IMR-90 (cell line): Measurements from ENCODE around the gene IFNE.

ENCODE experiments used
- FOS ChIP-seq: fragments of 150-350 bp; IDR thresholded peaks from 2 replicates; pipeline ENCODE4 v1.6.1; 2016; ENCODE audit warnings: low read depth, low read length
- POLR2A ChIP-seq: IDR thresholded peaks from 2 replicates; pipeline ENCODE4 v1.6.1; 2012; ENCODE audit warnings: mild to moderate bottlenecking, low read depth, low read length
- RAD21 ChIP-seq: IDR thresholded peaks from 2 replicates; pipeline ENCODE4 v1.6.1; 2012; ENCODE audit warnings: low read length, improper control_type of control experiment
- TF ChIP-seq, protein P1 (sequence below): conservative IDR thresholded peaks from 2 replicates; pipeline ENCODE4 v1.5.1; 2012; ENCODE audit warnings: mild to moderate bottlenecking, low read depth, low read length, improper control_type of control experiment
- TF ChIP-seq, protein P2 (sequence below): fragments of 150-350 bp; IDR thresholded peaks from 2 replicates; pipeline ENCODE4 v1.6.1; 2017; ENCODE audit warnings: mild to moderate bottlenecking, antibody characterized with exemption, low read length, low read depth

DNA sequence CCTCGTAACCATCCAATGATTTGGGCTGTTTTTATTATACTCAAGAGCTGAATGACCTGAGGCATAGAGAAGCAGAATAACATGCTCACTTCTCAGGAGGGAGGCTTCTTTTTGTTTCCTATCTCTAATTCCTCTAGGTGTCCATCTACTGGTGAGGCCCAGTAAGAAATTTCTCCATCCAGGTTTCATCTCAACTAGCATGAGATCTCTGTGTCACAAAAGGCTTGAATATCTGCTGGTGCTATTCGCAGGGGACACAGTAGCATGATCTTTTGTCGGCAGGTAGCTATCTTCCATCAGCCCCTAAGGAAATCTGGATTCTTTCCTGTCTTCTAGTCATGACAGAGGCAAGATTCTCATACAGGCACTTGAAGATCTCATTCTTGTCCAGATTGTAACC, 8.9 kb downstream of the IFNE start:
- TF ChIP-seq, protein P1, sequence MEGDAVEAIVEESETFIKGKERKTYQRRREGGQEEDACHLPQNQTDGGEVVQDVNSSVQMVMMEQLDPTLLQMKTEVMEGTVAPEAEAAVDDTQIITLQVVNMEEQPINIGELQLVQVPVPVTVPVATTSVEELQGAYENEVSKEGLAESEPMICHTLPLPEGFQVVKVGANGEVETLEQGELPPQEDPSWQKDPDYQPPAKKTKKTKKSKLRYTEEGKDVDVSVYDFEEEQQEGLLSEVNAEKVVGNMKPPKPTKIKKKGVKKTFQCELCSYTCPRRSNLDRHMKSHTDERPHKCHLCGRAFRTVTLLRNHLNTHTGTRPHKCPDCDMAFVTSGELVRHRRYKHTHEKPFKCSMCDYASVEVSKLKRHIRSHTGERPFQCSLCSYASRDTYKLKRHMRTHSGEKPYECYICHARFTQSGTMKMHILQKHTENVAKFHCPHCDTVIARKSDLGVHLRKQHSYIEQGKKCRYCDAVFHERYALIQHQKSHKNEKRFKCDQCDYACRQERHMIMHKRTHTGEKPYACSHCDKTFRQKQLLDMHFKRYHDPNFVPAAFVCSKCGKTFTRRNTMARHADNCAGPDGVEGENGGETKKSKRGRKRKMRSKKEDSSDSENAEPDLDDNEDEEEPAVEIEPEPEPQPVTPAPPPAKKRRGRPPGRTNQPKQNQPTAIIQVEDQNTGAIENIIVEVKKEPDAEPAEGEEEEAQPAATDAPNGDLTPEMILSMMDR, result no peak
- TF ChIP-seq POLR2A (no peak), FOS (no peak), RAD21 (no peak)
- TF ChIP-seq, protein P2, sequence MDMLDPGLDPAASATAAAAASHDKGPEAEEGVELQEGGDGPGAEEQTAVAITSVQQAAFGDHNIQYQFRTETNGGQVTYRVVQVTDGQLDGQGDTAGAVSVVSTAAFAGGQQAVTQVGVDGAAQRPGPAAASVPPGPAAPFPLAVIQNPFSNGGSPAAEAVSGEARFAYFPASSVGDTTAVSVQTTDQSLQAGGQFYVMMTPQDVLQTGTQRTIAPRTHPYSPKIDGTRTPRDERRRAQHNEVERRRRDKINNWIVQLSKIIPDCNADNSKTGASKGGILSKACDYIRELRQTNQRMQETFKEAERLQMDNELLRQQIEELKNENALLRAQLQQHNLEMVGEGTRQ, result no peak
